Colon (tissue), 2 donors: ENCODE data around the gene ACAA2.
"Not testable (repeated sequence)": the region's sequence is repeated elsewhere in the genome, so short reads cannot be mapped to it uniquely, and the experiment has no call there.

ENCODE experiments used
- FAIRE-seq: peaks from 2 replicates; lab custom pipeline; 2012; peaks lifted over from hg19 to GRCh38; lab: Jason Lieb, UNC
- donor health status: control.
- donor health status: control.

Gene ACAA2

DNA sequence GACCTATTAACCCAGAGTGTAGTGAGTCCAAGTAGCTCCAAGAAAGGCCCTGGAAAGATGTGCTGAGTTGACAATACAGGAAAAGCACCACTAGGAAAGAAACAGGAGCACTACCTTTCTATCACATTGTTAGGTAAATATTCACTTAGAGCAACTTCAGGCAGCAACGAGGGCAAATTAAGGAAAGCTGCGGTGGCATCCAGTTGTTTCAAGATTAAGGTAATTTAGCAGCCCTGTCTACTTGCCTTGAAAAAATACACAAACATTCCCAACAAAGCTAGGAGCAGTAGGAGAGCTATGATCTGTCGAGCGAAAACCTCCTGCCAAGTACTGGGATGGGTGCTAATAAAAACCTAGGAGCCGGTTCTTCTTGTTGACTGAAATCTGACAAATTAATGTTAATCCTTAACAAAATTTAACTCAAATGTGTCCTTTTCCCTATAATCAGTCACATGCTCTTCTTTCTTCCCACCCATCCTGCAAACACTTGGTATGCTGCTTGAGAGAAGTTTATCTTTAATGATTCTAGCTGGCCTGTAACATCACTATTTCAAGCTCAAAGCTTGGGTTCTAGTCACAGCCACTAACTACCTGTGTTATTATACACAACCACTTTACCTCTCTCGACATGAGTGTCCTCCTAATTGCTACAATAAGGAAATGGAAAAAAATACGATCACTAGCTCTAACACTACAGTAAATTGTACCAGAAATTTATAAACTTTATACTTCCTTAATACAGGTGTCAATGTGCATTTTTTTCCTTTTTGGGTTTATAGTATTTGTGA is 2.0 kb downstream of the ACAA2 start:
- FAIRE-seq, result no peak

DNA sequence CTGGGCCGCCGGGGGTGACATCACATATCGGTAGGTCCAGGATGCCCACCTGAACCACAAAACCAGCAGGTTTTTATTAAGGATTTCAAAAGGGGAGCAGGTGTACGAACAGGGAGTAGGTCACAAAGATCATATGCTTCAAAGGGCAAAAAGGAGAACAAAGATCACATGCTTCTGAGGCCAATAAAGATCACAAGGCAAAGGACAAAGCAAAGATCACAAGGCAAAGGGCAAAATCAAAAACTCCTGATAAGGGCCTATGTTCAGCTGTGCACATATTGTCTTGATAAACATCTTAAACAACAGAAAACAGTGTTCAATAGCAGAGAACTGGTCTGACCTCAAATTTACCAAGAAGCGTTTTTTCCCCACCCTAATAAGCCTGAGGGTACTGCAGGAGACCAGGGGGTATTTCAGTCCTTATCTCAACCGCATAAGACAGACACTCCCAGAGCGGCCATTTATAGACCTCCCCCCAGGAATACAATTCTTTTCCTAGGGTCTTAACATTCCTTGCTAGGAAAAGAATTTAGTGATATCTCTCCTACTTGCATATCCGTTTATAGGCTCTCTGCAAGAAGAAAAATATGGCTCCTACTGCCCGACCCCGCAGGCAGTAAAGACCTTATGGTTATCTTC is 4.7 kb downstream of the ACAA2 start:
- FAIRE-seq, result not testable (repeated sequence)

DNA sequence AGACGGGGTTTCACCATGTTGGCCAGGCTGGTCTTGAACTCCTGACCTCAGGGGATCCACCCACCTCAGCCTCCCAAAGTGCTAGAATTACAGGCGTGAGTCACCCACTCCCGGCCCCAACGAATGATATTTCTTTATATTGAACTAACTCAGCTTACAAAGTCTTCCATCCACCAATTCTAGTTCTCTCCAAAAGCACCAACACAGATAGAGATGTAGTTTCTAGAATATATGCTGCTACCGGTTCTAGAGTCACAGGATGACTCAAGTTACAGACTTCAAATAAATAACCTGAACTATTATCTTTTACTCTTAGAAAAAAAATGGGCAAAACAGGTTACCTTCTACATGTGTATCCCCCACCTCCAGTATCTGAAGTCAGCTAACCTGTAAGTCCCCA is 9.2 kb downstream of the ACAA2 start:
- FAIRE-seq, result no peak

DNA sequence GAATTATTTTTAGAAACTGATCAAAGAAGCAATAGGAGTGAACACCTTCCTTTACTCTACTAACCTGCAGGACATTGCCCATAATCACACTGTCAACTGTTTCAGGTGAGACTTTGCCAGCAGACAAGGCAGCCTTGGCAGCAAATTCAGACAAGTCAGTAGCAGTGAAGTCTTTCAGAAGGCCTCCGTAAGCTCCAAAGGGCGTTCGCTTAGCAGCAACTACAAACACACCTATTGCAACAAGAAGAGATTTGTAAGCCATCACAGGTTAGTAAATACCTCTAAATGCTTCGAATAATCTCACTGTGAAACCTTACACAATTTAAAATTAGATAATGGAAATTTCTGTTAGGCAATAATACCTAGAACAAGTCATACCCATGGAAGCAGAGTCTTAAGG is 10.7 kb downstream of the ACAA2 start:
- FAIRE-seq, result no peak

DNA sequence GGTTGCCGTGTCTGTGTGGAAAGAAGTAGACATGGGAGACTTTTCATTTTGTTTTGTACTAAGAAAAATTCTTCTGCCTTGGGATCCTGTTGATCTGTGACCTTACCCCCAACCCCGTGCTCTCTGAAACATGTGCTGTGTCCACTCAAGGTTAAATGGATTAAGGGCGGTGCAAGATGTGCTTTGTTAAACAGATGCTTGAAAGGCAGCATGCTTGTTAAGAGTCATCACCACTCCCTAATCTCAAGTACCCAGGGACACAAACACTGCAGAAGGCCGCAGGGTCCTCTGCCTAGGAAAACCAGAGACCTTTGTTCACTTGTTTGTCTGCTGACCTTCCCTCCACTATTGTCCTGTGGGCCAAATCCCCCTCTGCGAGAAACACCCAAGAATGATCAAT is 12.8 kb downstream of the ACAA2 start:
- not testable (repeated sequence) for FAIRE-seq

DNA sequence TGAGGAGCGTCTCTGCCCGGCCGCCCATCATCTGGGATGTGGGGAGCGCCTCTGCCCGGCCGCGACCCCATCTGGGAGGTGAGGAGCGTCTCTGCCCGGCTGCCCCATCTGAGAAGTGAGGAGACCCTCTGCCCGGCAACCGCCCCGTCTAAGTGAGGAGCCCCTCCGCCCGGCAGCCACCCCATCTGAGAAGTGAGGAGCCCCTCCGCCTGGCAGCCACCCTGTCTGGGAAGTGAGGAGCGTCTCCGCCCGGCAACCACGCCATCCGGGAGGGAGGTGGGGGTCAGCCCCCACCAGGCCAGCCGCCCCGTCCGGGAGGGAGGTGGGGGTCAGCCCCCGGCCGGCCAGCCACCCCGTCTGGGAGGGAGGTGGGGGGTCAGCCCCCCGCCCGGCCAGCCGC is 13.5 kb downstream of the ACAA2 start:
- not testable (repeated sequence) for FAIRE-seq

DNA sequence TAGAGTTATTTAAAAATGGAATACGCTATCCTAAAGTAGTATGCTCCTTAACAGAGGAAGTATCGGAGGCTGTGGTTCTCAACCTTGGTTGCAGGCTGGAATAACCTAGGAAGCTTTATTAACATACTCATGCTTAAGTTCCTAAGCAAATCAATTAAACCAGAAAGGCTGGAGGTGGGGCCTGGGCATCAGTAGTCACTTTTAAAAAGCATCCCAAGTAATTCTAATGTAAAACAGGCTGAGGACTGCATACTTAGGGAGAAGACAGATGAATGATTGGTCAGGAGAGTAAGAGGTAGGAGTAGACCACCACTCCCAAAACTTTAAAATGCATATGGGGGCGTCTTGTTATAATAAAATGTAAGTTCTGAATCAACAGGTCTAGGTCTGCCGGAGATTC is 15.3 kb downstream of the ACAA2 start:
- no peak for FAIRE-seq

DNA sequence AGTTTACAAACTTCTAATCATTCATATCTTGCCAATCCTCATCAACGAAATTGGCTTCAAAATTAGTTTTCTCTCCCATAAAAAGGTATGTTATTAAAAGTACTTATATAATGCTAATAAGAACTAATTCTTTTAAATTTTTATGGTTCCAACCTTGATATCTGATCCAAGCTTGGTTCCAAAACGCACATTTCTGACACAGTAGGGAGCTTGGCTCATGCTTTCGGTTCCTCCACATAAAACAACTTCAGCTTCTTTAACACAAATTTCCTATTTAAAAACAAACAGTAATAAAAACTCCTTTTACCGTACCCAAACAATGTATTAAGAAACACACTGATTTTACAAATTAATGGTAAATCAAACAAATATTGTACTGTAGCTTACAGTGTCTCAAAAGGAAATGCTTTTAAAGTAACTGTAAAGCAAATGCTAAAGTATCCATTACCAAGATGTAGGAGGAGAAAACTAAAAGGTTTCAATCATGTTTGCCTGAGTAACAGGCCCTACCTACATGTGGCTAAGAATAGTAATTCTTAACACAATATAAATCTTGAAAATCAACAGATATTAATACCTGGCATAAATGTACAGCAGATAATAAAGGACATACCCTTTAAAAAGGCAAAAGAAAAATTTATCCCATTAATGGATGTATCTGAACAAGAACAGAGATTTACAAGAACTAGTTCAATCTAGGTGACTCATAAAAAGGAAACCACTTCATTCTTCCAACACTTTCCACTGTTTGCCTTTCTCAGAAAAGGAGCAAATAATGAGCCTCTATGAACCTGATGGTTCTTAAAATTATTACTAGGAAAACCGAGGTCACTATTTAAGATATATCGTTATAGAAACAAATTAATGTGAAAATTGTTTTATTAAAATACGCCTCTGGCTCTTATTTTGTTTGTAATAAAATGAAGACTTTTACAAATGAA is 17.5 kb downstream of the ACAA2 start:
- no peak for FAIRE-seq

DNA sequence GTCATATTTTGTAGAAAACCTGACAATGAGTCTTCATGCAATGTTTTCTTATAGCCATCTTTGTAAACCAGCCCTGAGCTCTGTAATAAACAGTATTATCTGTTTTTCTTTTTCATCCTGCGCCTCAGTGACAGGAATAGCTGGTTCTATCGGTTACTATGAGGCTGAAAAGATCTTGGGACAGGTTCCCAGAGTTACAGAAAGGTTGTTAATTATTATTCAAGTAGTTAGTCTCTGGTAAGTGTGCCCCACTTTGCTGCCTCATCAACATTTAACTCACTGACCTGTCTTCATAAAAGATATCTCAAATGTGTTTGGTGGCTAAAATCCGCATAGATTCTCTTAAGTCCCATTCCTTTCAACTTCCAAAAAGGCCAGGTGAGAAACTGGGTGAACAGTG is 18.6 kb downstream of the ACAA2 start:
- FAIRE-seq, result no peak

DNA sequence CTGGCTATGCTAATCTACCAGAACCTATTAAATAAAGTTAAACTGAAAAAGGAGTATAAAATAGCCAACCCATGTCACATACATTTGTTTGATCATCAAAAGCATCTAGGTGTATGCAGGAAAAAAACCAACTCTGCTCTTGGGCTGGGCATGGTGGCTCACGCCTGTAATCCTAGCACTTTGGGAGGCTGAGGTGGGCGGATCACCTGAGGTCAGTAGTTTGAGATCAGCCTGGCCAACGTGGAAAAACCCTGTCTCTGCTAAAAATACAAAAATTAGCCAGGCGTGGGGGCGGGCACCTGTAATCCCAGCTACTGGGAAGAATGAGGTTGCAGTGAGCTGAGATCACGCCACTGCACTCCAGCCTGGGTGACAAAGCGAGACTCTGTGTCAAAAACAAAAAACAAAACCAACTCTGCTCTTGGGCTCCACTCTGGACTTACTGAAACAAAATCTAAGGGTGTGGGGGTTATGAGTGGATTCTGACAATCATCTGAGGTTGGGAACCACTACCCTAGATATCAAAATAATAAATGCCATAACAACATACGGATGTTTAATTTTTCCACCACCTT is 23.7 kb downstream of the ACAA2 start:
- FAIRE-seq, result not testable (repeated sequence)

DNA sequence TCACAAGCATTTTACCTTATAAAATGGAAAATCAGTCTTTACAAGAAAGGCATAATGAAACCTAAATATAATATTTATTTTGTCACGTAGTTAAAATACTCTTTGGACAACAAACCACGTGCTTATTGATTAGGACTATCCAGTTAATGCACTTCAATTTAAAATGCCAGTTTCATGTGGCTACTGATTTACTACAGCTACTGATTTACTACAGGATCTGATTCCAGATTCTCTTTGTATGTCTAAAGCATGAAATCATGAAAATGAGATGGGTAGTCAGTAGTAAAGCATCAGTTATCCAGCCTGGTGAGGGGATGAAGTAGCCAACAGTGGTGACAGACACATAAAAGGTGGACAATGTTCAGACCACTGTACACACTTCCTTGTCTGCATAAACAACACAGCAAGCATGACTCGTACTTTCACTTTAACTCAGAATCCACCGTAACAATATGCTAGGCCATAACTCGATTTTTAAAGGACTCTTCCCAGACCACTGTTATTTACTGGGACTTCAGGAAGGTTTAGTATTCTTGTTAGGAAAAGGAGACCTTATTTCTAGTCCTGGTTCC is 24.9 kb downstream of the ACAA2 start:
- FAIRE-seq, result no peak

DNA sequence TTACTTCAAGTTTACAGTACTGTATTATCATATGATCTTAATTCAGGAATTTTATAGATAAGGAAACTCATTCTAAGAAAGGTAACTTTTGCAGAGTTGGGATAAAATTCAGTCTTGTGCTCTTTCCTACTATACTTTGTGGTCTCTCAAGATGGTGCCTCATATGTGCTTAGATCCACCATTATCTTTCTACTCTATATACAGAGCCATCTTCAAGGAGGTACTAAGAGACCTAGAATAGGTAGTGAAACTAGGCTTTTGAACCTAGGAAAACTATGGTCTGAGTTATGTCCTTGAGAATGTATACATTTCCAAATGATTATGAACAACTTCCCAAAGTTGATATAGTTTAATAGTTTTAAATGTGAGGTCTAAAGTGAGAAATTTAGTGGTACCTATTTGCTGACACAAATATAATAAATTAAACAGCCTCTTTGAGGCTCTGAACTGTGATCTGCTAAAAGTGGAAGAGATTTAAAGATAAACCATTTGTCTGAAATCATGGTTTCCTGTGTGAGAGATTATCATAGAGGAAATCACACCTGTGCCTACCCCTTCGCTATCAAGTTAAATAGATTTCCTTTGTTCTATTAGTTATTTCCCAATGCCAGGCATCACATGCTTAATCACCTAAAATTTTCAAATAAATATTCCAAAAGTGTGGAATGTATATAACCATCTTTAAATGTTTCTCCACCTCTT is 27.2 kb downstream of the ACAA2 start:
- FAIRE-seq, result no peak

DNA sequence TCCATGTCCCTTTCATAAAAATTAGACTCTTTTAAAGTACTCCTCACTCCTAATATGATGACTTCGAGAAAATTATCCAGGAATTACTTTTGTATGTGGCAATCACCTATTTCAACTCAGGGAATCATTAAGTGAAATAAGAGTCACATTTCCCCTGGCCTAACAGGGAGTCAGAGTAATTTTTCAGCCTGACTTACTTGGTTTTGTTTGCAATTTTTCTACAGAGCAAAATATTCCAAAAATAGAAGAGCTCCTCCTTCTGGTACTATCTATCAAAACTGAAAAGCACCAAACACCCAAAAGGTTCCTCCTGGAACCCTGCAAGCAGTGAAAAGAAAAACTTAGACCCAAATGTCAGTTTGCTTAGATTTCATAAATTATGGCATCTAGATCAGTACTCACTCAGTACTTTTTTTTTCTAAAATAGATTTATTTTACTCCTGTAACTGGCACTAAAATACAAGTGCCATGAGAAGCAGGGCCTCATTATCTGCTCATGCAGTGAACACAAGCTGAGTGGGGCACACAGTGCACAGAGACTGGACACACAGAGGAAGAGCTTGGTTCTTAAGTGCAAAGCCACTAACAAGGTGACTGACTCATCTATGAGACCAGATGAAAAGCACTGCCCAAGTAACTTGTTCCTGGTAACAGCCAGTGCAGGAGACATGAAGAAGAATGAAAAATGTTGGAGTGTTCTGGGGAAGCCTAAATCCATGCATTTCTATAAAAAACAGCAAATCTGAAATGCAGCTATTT is 28.7 kb downstream of the ACAA2 start:
- FAIRE-seq, result no peak

DNA sequence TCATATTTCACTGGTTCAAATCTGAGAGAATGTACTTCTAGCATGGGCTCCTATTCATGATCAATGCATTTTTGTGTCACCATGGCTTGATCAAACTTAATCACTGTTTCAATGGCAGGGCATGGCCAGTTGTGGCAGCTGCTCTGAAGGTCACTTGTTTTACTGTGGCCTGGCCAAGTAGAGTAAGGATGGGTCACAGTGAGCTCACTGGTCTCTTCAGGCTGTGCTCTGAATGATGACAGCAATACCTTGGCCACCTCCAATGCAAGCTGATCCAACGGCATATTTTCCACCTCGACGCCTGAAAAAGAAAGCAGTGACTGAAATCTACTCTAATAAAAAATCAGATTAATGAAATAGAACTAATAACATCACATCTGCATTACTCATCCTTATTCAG is 29.7 kb downstream of the ACAA2 start:
- not testable (repeated sequence) for FAIRE-seq

DNA sequence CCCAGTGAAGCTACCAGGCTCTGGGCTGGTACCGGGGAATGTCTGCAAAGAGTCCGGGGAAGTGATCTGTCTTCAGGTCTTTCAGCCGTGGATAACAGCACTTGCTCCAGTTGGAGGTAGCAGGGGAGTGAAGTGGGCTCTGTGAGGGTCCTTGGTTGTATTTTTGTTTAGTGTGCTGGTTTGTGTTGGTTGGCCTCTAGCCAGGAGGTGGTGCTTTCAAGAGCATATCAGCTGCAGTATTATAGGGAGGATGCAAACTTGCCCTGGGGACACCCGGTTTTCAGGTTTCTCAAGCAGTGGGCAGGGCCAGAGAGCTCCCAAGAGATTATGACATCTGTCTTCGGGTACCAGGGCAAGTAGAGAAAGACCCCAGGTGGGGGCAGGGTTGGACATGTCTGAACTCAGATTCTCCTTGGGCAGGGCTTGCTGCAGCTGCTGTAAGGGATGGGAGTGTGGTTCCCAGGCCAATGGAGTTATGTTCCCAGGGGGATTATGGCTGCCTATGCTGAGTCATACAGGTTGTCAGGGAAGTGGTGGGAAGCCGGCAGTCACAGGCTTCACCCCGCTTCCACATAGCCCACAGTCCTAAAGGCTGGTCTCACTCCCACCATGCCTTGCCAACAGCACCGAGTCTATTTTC is 34.4 kb downstream of the ACAA2 start:
- FAIRE-seq, result no peak

DNA sequence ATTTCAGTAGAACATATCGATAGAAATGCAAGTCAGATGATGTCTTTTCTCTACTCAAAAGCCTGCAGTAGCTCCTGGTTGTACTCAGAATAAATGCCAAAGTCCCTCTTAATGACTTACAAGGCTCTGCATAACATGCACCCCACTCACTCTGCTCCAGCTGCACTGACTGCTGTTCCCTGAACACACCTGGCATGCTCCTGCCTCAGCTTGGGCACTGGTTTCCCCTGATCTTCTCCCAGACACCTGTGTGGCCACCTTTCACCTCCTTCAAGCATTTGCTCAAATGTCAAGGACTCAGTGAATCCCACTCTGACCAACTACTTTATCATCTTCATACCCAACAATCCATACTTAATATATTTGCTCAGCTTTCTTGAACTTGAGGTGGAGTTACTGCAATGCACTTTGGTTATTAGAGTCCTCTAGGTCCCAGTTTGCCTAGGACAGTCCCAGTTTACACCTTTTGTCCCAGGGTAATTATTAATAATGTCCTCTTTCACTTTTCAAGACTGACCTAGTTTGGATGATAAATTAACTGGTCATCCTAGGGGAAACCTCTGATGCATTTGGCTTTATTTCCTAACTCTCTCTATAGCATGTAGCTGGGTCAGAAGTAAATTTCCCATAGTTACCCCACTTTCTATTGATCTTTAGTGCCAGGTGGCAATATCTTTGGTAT is 44.1 kb downstream of the ACAA2 start:
- FAIRE-seq, result no peak

DNA sequence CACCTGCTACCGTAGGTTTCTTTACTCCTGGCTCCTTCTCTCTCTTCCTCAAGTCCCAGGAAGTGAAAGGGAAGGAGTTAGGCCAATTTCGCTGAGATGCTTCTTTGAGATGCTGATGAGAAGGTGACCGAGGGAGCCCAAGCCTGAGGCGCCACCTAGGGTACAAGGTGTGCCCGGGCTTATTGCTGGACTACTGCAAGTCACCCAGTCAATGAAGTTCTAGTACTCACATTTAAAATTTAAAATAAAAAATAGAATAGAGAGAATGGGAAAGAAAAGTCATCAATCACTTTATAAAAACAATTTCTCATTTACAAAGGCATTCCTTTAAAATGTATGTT is 45.3 kb downstream of the ACAA2 start:
- FAIRE-seq, result no peak

DNA sequence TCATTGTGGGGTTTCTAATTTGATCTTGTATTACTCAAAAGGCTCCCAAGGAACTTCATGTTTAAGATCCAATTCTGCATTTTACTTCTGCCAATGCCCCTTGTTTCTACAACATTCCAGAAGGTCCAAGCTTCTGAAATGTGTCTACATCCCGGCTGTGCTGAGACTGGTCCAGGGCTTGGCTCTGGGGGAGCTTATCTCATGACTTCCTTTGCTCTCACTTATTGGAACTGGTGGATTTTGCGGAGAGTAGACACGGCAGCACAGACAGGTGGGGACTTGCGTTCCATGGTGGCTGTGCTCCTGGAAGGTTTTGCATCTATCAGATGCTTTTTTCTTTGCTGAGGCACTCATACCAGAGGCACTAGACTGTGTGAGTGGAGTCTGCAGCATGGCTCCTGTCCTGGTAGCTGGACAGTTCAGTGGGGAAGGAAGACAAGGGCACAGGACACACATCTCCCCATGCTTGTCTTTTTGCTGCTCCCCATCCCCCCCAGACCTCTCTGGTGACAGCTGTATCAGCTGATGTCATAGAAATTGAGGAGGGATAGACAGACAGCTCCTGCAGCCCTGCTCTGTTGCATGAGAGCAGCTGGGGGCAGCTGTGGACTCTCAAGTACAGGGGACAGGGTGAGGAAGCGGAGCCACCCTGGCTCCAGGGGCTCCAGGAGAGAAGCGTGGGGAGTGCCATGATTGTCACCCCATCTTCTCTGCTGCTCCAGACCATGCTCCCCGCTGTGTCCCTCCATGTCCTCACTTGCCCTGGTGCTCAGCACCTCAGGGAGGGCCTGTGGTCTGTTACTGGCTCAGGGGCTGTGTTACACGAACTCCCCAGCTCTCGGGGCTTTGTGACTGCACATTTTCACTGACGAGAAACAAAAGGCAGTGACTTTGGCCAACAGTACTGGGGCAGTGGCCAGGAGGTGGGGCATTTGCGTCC is 46.0 kb downstream of the ACAA2 start:
- no peak for FAIRE-seq

DNA sequence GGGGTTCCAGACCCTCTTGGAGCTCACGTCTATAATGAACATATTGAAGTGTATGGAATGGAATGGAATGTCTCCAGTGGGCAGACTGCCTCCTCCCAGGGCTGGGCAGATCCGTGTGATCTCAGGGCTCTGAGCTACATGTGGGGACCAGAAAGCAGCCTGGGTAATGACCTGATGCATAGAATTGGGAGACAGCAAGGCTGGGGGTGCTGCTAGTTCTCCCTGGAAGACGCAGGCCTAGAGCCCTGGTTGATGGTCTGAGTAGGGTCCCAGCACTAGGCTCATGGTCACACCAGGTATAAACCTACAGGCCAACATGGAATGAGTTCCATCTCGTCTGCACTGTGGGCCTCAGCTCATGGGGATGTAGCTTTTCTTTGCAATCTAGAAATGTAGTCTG is 46.7 kb downstream of the ACAA2 start:
- FAIRE-seq, result no peak
